Duodenal mucosa (tissue), 2 donors: ENCODE measurements around the gene BLID.

ENCODE experiments used
- H3K27ac ChIP-seq: one replicate; pipeline ENCODE4 v1.7.0; 2013; ENCODE audit warnings: low read depth, low read length
- H3K27me3 ChIP-seq, 2 donors: one replicate each; pipeline ENCODE4 v1.7.0; 2013; ENCODE audit warnings: low read length in 2 of 2, control low read depth in 1 of 2; ENCODE audit not compliant: insufficient read depth in 2 of 2, control insufficient read depth in 1 of 2
- H3K36me3 ChIP-seq, 2 donors: one replicate each; pipeline ENCODE4 v1.7.0; 2013; ENCODE audit warnings: low read length in 2 of 2, control low read depth in 1 of 2; ENCODE audit not compliant: insufficient read depth in 2 of 2, control insufficient read depth in 1 of 2
- H3K4me1 ChIP-seq, 2 donors: one replicate each; pipeline ENCODE4 v1.7.0; 2013; ENCODE audit warnings: low read length in 2 of 2, control low read depth in 1 of 2; ENCODE audit not compliant: insufficient read depth in 2 of 2, control insufficient read depth in 1 of 2
- H3K4me3 ChIP-seq, 2 donors: one replicate each; pipeline ENCODE4 v1.7.0; 2013; ENCODE audit warnings: low read length in 2 of 2, low read depth in 1 of 2
- H3K9ac ChIP-seq, 2 donors: one replicate each; pipeline ENCODE4 v1.7.0; 2013; ENCODE audit warnings: low read length in 2 of 2, low read depth in 1 of 2
- H3K9me3 ChIP-seq, 2 donors: one replicate each; pipeline ENCODE4 v1.7.0; 2013; ENCODE audit warnings: low read length in 2 of 2, control low read depth in 1 of 2; ENCODE audit not compliant: control insufficient read depth in 1 of 2

BLID gene

DNA sequence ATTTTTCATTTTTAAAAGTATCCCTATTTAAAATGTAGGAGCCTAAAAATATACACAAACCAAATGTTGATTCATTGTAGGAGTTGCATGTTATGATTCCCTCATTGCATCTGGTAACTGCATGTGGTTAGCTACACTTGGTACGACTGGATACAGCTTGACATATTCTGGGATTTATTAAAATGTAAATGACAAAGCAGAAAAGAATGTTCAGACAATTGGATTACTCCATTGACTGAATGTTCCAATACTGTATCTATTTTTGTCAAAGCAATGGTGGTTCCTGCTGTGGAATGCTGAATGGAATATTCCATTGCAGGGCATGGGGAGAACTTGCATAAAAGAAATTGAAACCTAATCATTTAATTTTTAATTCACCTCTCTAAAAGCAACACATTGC, 30.8 kb downstream of the BLID start:
- Histone ChIP-seq H3K27ac (no peak overlapping the region), H3K27me3 (no peaks in the 10 kb centered on the region), H3K9me3 (no peaks in the 10 kb centered on the region)

DNA sequence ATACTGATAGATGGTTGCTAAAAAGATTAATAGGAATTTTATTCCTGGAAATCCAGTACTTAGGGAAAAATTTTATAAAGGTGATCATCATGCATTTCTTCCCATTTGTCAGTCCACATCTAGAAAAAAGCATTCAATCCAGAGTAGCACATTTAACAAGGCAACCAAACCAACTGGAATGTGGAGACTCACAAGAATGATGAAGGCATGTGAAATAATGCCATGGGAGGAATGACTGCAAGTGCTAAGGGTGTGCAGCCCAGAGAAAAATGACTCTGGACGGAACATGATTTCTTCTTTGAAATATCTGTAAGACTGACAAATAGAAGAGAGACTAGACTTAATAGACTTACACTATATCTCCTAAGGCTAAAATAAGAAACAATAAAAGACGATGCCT, 33.8 kb downstream of the BLID start:
- Histone ChIP-seq H3K27ac (no peak overlapping the region), H3K27me3 (no peaks in the 10 kb centered on the region), H3K9ac (no peak overlapping the region), H3K36me3 (no peaks in the 10 kb centered on the region), H3K4me3 (no peak overlapping the region), H3K4me1 (no peaks in the 10 kb centered on the region), H3K9me3 (no peaks in the 10 kb centered on the region)

More for the DNA sequence above, 30.8 kb downstream of the BLID start:
- Histone ChIP-seq H3K4me1 (no peaks in the 10 kb centered on the region), H3K9ac (no peak overlapping the region), H3K4me3 (no peak overlapping the region), H3K36me3 (no peaks in the 10 kb centered on the region)

DNA sequence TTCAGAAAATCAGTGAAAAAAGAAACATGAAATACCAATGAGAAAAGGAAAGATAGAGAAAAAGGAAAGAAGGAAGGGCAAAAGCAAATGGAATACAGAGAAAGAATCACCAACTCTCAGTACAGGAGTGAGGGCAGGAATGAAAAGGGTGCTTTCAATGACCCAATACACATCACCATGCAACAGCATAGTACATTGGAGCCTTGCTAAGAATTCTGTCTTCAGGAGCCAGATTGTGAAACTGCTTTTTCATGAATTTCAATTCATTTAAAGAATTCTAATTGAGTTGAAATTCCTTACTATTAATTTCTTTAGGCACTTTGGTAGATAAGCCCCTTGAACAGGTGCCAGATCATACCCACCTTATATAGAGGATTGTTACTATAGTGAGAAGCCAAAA, 34.9 kb downstream of the BLID start:
- Histone ChIP-seq H3K4me1 (no peaks in the 10 kb centered on the region), H3K27me3 (no peaks in the 10 kb centered on the region), H3K27ac (no peak overlapping the region), H3K9ac (no peak overlapping the region), H3K9me3 (no peaks in the 10 kb centered on the region), H3K36me3 (no peaks in the 10 kb centered on the region), H3K4me3 (no peak overlapping the region)

DNA sequence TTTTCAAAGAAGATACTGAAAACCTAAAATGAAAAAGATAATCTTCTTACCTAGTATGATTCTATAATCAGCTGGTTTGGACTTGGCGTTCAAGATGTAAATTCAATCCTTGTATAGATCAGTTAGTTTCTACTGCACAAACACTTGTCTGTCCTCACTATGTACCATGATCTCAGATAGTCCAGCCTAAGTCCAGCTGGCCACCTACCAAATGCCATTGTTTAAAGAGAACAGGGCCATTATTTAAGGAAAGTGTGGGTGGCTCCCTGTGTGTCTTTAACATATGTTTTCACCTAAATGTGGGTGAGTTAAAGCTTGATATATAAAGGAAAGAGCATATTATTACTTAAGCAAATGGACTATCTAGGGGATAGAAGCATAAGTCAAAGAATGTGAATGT, 38.6 kb downstream of the BLID start:
- Histone ChIP-seq H3K27me3 (no peaks in the 10 kb centered on the region), H3K4me1 (no peaks in the 10 kb centered on the region), H3K36me3 (no peaks in the 10 kb centered on the region), H3K9ac (no peak overlapping the region), H3K9me3 (no peaks in the 10 kb centered on the region), H3K4me3 (no peak overlapping the region), H3K27ac (no peak overlapping the region)

DNA sequence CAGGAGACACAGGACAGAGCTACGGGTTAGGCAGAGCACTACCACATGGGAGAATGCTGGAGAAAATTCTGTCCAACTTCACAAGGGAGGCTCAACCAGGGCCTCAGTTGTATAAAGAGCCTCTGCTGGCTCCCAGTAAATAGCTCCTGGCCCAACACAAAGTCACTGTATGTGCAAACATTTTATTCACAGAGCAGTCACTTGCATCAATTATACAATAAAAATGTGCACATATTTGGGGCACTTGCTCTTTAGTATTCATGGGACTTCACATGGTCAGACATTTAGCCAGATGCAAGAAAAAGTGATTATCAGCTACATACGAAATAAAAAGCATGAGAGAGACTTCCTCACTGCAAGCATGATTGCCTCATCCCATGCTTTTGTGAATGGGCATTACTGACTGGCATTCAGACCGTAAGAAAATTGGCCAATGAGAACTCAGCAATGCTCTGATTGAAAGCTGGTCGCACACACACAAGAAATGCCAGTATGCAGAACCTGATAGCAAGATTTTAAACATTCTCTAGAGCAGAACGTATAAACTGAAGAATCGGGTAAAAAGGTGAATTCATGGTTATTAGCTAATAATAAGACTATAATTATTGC, 39.4 kb downstream of the BLID start:
- Histone ChIP-seq H3K9me3 (no peaks in the 10 kb centered on the region), H3K4me3 (no peak overlapping the region), H3K36me3 (no peaks in the 10 kb centered on the region), H3K9ac (no peak overlapping the region), H3K4me1 (no peaks in the 10 kb centered on the region), H3K27me3 (no peaks in the 10 kb centered on the region), H3K27ac (no peak overlapping the region)

DNA sequence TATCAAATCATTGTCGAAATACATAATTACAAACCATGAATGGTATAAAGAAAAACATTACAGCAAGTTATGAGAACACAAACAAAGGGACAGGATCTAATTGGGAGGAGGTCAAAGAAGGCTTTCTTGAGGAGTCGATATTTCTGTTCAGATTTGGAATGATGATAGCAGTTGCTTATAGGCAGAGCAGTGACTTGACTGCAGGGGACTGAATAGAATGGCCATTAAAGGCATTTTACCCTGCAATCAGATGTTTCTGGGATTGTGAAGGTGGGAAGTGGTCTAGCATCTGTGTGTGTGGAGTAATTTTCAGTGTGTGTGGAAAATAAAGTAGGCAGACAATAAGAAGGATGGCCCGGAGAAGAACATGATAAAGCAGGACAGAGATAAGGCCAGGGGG, 41.0 kb downstream of the BLID start:
- no peak overlapping the region for H3K4me3 ChIP-seq
- no peaks in the 10 kb centered on the region for H3K4me1 ChIP-seq
- no peak overlapping the region for H3K9ac ChIP-seq
- H3K9me3 ChIP-seq, result no peaks in the 10 kb centered on the region
- H3K27me3 ChIP-seq, result no peaks in the 10 kb centered on the region
- no peaks in the 10 kb centered on the region for H3K36me3 ChIP-seq
- no peak overlapping the region for H3K27ac ChIP-seq

DNA sequence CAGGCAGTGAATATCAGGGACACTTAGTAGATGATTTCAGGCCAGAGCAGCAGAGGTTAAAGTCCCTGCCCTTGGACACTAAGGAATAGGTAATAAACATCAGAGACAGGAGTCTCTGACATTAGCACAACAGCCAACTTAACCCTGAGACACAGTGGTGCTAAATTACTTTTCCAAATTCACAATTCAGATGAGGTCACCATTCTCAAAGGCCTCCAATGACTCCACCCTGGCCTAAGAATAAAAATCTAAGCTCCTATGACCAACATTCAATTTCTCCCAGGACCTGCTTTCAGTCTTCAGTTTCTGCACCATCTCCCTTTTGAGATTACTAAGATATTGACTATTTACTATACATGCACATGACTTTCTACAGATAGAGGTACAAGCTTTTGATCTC, 42.0 kb downstream of the BLID start:
- Histone ChIP-seq H3K4me1 (no peaks in the 10 kb centered on the region), H3K27ac (no peak overlapping the region), H3K27me3 (no peaks in the 10 kb centered on the region), H3K9ac (no peak overlapping the region), H3K4me3 (no peak overlapping the region), H3K9me3 (no peaks in the 10 kb centered on the region), H3K36me3 (no peaks in the 10 kb centered on the region)

DNA sequence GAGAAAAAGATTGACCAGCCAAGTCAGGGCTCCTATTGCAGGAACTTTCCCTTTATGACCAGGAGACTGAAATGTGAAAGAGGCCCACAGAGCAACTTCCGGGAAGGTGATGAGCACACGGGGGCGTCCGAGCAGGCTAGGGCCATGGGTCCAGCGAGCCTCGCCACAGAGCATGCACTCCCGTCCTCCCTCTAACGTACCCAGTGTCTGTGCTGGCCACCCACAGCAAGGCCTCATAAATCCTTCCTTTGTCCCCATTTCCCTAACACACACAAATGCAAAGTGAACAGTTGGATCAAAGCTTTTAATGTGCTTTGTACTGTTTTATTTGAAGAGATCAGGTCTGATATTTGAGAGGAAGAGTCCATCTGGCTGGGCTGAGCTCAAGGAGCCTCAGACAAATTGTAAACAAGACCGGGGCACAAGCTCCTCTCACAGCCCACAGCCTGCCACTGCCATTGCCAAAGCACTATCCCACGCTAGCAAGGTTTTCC, 44.3 kb downstream of the BLID start:
- Histone ChIP-seq H3K4me1 (no peaks in the 10 kb centered on the region), H3K9me3 (no peaks in the 10 kb centered on the region), H3K27me3 (peaks cover 0 to 3% of the 10 kb centered on the region in 2 donors), H3K36me3 (no peaks in the 10 kb centered on the region), H3K4me3 (no peak overlapping the region), H3K9ac (no peak overlapping the region), H3K27ac (no peak overlapping the region)

DNA sequence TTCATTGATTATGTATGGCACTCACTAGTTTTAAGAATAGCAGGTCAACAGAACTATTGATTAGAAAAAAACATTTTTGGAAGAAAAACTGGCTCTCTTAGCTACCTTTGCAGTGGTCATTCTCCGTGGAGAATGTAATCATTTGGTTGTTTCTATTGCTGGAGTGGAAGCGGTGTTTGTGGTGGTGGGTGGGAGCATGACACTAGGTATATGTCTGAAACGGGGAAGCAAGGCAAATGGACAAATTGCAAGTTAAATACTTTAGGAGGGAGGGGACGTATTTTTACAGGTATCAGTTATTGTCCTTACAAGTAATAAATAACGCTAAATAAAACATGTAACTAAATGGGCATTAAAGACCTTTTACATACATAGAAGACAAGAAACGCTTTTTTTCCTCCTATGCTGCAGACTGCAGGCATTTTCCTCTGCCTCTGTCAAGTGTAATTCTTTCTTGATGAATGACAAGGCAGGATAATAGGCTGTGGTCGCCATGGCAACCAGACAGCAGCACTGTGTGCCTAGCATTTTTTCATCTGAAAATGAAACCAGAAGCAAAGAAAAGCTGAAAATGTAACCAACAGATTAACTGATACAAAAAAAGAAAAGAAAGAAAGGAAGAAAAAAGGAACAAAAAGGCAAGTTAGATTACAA, 46.2 kb downstream of the BLID start:
- no peak overlapping the region for H3K4me3 ChIP-seq
- H3K36me3 ChIP-seq, result no peaks in the 10 kb centered on the region
- peaks cover 0 to 3% of the 10 kb centered on the region in 2 donors for H3K27me3 ChIP-seq
- no peak overlapping the region for H3K9ac ChIP-seq
- no peak overlapping the region for H3K27ac ChIP-seq
- H3K4me1 ChIP-seq, result no peaks in the 10 kb centered on the region
- no peaks in the 10 kb centered on the region for H3K9me3 ChIP-seq

DNA sequence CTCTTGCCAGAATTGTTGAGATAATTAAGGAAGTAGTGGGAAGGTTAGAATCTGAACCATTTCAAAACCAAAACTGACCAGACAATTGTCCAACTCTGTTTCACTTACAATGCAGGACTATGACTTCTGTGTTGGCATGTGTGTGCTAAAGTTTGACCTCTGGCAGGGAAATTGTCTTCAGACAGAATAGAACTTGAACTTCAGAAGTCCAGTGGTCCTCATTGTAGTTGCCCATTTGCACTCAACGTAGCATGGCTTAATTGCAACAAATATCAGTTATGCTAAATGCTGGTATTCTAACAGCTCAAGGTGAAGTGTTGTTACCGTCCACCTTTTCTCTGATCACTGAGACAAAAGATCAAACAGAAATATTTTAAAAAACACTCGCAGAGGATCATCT, 47.2 kb downstream of the BLID start:
- Histone ChIP-seq H3K9ac (no peak overlapping the region), H3K27ac (no peak overlapping the region), H3K9me3 (no peaks in the 10 kb centered on the region), H3K4me1 (no peaks in the 10 kb centered on the region), H3K36me3 (no peaks in the 10 kb centered on the region), H3K27me3 (peaks cover 0 to 3% of the 10 kb centered on the region in 2 donors), H3K4me3 (no peak overlapping the region)
